HUES48 (cell line): Measurements from ENCODE around the gene EPAS1.

ENCODE experiments used
- H3K27ac ChIP-seq: one replicate; pipeline ENCODE4 v1.7.0; 2013; ENCODE audit warnings: low read depth, low read length, inconsistent platforms
- H3K27me3 ChIP-seq: 2 replicates; pipeline ENCODE4 v1.6.1; 2013; ENCODE audit warnings: mild to moderate bottlenecking, low read length; ENCODE audit not compliant: control insufficient read depth, insufficient read depth
- H3K36me3 ChIP-seq: 2 replicates; pipeline ENCODE4 v1.6.1; 2013; ENCODE audit warnings: low read length; ENCODE audit not compliant: control insufficient read depth, insufficient read depth
- H3K4me1 ChIP-seq: 2 replicates; pipeline ENCODE4 v1.6.1; 2013; ENCODE audit warnings: mild to moderate bottlenecking, low read length; ENCODE audit not compliant: control insufficient read depth, insufficient read depth
- H3K4me3 ChIP-seq: 2 replicates; pipeline ENCODE4 v1.5.1; 2013; ENCODE audit warnings: mild to moderate bottlenecking, low read depth, low read length
- H3K9ac ChIP-seq: 2 replicates; pipeline ENCODE4 v1.6.1; 2013; ENCODE audit warnings: mild to moderate bottlenecking, low read depth, low read length, moderate library complexity
- H3K9me3 ChIP-seq: 2 replicates; pipeline ENCODE4 v1.6.1; 2013; ENCODE audit warnings: low read length; ENCODE audit not compliant: control insufficient read depth, insufficient read depth

The EPAS1 gene

DNA sequence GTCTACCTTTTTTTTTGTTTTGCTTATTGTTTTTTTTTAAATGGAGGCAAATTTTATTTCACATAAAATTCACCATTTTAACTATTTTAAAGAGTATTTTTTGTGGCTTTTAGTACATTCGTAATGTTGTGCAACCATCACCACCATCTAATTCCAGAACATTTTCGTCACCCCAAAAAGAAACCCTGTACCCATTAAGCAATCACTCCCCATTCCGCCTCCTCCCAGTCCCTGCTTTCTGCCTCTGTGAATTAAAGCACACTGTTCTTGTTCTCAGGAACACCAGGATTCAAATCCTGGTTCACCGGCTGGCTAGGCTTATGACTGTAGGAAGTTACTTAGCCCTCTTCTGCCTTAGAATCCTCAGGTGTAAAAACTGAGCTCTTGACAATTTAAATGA is 36.9 kb upstream of the EPAS1 start:
- Histone ChIP-seq H3K27ac (no peak overlapping the region), H3K36me3 (no peaks in the 10 kb centered on the region), H3K27me3 (no peaks in the 10 kb centered on the region), H3K4me1 (no peaks in the 10 kb centered on the region), H3K4me3 (no peak overlapping the region), H3K9me3 (no peaks in the 10 kb centered on the region), H3K9ac (no peak overlapping the region)

GRCh38 chr2:46262248-46262938 is 34.8 kb upstream of the EPAS1 start:
- Histone ChIP-seq H3K27me3 (no peaks in the 10 kb centered on the region), H3K27ac (no peak overlapping the region), H3K4me3 (no peak overlapping the region), H3K36me3 (no peaks in the 10 kb centered on the region), H3K9me3 (no peaks in the 10 kb centered on the region), H3K9ac (no peak overlapping the region), H3K4me1 (no peaks in the 10 kb centered on the region)

DNA sequence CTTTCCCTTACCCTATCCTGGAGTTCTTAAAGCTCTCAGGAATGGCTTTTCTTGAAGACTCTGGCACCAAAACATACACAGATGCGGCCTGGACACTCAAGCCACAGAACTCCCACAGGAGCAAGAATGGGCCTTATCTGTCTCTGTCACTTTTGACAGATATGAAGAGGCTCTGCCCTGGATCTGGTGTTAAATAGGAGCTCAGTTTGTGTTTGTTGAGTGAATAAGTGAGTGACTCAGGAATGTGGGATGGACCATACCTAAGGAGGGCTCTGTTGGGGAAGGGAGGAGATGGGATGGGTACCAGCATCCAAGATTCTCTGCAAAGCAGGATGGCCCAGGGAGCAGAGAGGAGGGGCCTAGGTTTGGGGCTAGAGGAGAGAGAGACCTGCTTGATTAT is 33.9 kb upstream of the EPAS1 start:
- H3K9ac ChIP-seq: no peak overlapping the region
- H3K27me3 ChIP-seq: no peaks in the 10 kb centered on the region
- H3K27ac ChIP-seq: no peak overlapping the region
- H3K9me3 ChIP-seq: no peaks in the 10 kb centered on the region
- H3K36me3 ChIP-seq: no peaks in the 10 kb centered on the region
- no peak overlapping the region for H3K4me3 ChIP-seq
- H3K4me1 ChIP-seq: no peaks in the 10 kb centered on the region

GRCh38 chr2:46264447-46264846 is 32.8 kb upstream of the EPAS1 start:
- H3K4me1 ChIP-seq: peaks cover under 1% of the 10 kb centered on the region; the same call in 1 of the 2 replicates
- no peaks in the 10 kb centered on the region for H3K36me3 ChIP-seq
- H3K4me3 ChIP-seq: no peak overlapping the region
- H3K9ac ChIP-seq: no peak overlapping the region
- H3K27ac ChIP-seq: no peak overlapping the region
- H3K27me3 ChIP-seq: no peaks in the 10 kb centered on the region
- H3K9me3 ChIP-seq: no peaks in the 10 kb centered on the region

- no peaks in the 10 kb centered on the region for H3K9me3 ChIP-seq
Measured at GRCh38 chr2:46266134-46266533, 31.1 kb upstream of the EPAS1 start.

DNA sequence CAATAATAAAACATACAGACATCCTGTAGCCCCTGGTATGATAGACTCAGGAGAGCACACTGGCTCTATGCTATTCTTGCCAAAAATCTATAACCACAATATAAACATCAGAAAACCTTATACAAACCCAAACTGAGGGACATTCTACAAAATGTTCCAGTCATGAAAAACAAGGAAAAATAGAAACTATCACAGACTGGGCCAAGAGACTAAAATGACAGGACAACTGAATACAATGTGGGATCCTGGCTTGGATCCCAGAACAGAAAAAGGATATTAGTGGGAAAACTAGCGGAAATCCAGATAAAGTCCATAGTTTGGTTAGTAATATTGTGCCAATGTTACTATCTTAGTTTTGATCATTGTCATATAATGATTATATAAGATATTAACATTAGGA is 29.6 kb upstream of the EPAS1 start:
- H3K9ac ChIP-seq: no peak overlapping the region
- H3K4me3 ChIP-seq: no peak overlapping the region
- H3K27me3 ChIP-seq: no peaks in the 10 kb centered on the region
- no peaks in the 10 kb centered on the region for H3K36me3 ChIP-seq
- peaks cover 8% of the 10 kb centered on the region for H3K4me1 ChIP-seq
- no peak overlapping the region for H3K27ac ChIP-seq
- no peaks in the 10 kb centered on the region for H3K9me3 ChIP-seq

More at GRCh38 chr2:46266134-46266533, 31.1 kb upstream of the EPAS1 start:
- Histone ChIP-seq H3K36me3 (no peaks in the 10 kb centered on the region), H3K4me1 (peaks cover 8% of the 10 kb centered on the region), H3K27me3 (no peaks in the 10 kb centered on the region), H3K9ac (no peak overlapping the region), H3K4me3 (no peak overlapping the region), H3K27ac (no peak overlapping the region)

GRCh38 chr2:46268196-46268595 is 29.0 kb upstream of the EPAS1 start:
- peaks cover 8% of the 10 kb centered on the region for H3K4me1 ChIP-seq
- H3K36me3 ChIP-seq: no peaks in the 10 kb centered on the region
- H3K9me3 ChIP-seq: no peaks in the 10 kb centered on the region
- no peak overlapping the region for H3K9ac ChIP-seq
- H3K27me3 ChIP-seq: no peaks in the 10 kb centered on the region
- H3K4me3 ChIP-seq: no peak overlapping the region
- H3K27ac ChIP-seq: no peak overlapping the region

GRCh38 chr2:46269001-46269400 is 28.2 kb upstream of the EPAS1 start:
- Histone ChIP-seq H3K9me3 (no peaks in the 10 kb centered on the region), H3K4me1 (peaks cover 8% of the 10 kb centered on the region), H3K9ac (no peak overlapping the region), H3K27ac (no peak overlapping the region), H3K4me3 (no peak overlapping the region), H3K36me3 (no peaks in the 10 kb centered on the region), H3K27me3 (no peaks in the 10 kb centered on the region)

DNA sequence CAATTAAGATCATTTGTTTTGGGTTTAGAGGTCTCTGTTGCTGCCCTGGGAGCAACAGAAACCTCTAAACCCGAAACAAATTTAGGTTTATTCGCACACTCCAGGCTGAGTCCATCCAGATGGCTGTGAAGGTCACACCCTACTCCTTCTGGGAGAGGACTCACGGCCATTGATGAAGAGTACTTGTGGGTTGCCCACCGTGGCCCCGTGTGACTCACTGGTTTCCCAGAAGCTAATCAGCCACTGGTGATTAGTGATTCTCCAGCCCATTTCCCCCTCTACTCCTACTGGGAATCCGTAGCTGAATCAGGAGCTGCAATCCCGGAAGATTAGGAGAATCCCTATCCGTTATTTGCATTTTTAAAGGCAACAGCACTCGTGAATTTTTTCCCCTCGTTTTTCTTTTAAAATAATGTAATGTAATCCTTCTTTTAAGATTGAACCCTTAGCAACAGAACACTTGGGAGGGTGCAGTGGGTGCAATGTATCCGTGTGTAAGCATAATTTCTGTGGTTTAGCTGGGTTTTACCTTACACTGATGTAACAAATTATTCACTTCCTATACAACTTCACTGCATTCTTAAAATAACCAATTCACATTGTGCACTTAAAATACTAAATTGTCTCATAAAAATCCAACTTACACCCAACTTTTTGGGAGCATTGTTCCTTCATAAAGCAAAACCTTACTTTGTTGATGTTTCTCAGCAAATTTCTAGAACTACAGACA is 27.5 kb upstream of the EPAS1 start:
- H3K9me3 ChIP-seq: no peaks in the 10 kb centered on the region
- no peak overlapping the region for H3K4me3 ChIP-seq
- no peaks in the 10 kb centered on the region for H3K27me3 ChIP-seq
- H3K27ac ChIP-seq: no peak overlapping the region
- H3K9ac ChIP-seq: no peak overlapping the region
- H3K4me1 ChIP-seq: peaks cover 8% of the 10 kb centered on the region
- no peaks in the 10 kb centered on the region for H3K36me3 ChIP-seq

- Histone ChIP-seq H3K4me3 (no peak overlapping the region), H3K9me3 (no peaks in the 10 kb centered on the region), H3K4me1 (peaks cover 8% of the 10 kb centered on the region), H3K9ac (no peak overlapping the region), H3K36me3 (no peaks in the 10 kb centered on the region), H3K27me3 (no peaks in the 10 kb centered on the region), H3K27ac (no peak overlapping the region)
Measured at GRCh38 chr2:46270384-46270783, 26.8 kb upstream of the EPAS1 start.

DNA sequence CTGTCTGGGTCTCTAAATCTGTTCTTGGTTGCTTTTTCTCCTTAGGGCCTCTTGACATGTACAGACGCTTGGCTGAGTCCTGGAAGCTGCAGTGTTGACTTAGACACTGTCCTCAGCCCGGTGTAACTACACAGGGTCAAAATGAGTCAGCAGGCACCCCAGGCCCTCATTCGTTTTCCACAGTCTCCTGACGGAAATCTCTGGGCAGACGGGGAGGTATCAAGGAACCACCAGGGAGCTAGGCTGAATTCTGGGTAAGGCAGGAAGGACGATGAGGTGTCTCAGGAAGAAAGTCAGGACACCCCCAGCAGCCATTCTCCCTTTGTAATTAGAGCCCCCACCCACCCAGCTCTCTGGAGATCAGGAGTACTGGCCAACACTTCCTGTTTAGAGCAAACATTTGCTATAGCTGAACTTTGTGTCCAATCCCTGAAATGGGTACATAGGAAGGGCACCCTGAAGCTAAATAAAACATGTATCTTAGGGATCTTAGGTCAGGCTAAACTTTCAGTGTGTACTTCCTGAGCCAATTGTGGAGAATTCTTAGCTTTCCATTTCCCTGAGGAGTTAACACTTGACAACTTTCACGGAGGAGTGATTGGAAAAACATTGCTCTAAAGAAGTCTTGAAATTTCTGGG is 23.9 kb upstream of the EPAS1 start:
- no peak overlapping the region for H3K27ac ChIP-seq
- no peak overlapping the region for H3K9ac ChIP-seq
- H3K4me1 ChIP-seq: peaks cover 8% of the 10 kb centered on the region
- no peak overlapping the region for H3K4me3 ChIP-seq
- H3K36me3 ChIP-seq: no peaks in the 10 kb centered on the region
- H3K9me3 ChIP-seq: no peaks in the 10 kb centered on the region
- H3K27me3 ChIP-seq: 0 out of 2 replicates have a peak, but pooled peaks cover 5% of the 10 kb centered on the region
